ENCODE data around the gene DGCR8.

Gene DGCR8

GRCh38 chr22:20108757-20109230 lies 28.8 kb downstream of the DGCR8 start:
- TF ChIP-seq POLR2A (IDR thresholded peaks at IDR 0.05; ENCODE audit: low read depth, low read length): no peak
- FAIRE-seq (no peak), DNase-seq (ENCODE audit: insufficient read length, low spot score) (no peak)

GRCh38 chr22:20109411-20110358 lies 29.6 kb downstream of the DGCR8 start:
- FAIRE-seq (no peak), DNase-seq (ENCODE audit: insufficient read length, low spot score) (no peak)
- TF ChIP-seq POLR2A (IDR thresholded peaks at IDR 0.05; ENCODE audit: low read depth, low read length): no peak

GRCh38 chr22:20110359-20110985 lies 30.4 kb downstream of the DGCR8 start:
- no peak for DNase-seq (ENCODE audit: insufficient read length, low spot score)
- FAIRE-seq: no peak
- no peak for TF ChIP-seq POLR2A (IDR thresholded peaks at IDR 0.05; ENCODE audit: low read depth, low read length)

GRCh38 chr22:20111045-20111688 lies 31.1 kb downstream of the DGCR8 start:
- no peak for TF ChIP-seq POLR2A (IDR thresholded peaks at IDR 0.05; ENCODE audit: low read depth, low read length)
- no peak for FAIRE-seq
- DNase-seq (ENCODE audit: insufficient read length, low spot score): no peak

- no peak for DNase-seq (ENCODE audit: insufficient read length, low spot score)
- no peak for TF ChIP-seq POLR2A (IDR thresholded peaks at IDR 0.05; ENCODE audit: low read depth, low read length)
- FAIRE-seq: no peak
Observed at GRCh38 chr22:20111689-20112622, 31.9 kb downstream of the DGCR8 start.

GRCh38 chr22:20112623-20113511 lies 32.8 kb downstream of the DGCR8 start:
- FAIRE-seq (no peak), DNase-seq (ENCODE audit: insufficient read length, low spot score) (no peak)
- no peak for TF ChIP-seq POLR2A (IDR thresholded peaks at IDR 0.05; ENCODE audit: low read depth, low read length)

GRCh38 chr22:20113551-20114310 lies 33.7 kb downstream of the DGCR8 start:
- FAIRE-seq: no peak
- no peak for DNase-seq (ENCODE audit: insufficient read length, low spot score)
- no peak for TF ChIP-seq POLR2A (IDR thresholded peaks at IDR 0.05; ENCODE audit: low read depth, low read length)

- DNase-seq (ENCODE audit: insufficient read length, low spot score): no peak
- no peak for TF ChIP-seq POLR2A (IDR thresholded peaks at IDR 0.05; ENCODE audit: low read depth, low read length)
- FAIRE-seq: no peak
Observed at GRCh38 chr22:20114506-20115475, 34.8 kb downstream of the DGCR8 start.

- DNase-seq (ENCODE audit: insufficient read length, low spot score) (no peak), FAIRE-seq (no peak)
- no peak for TF ChIP-seq POLR2A (IDR thresholded peaks at IDR 0.05; ENCODE audit: low read depth, low read length)
Observed at GRCh38 chr22:20115691-20116375, 35.8 kb downstream of the DGCR8 start, which contains the start of gene RANBP1. TSS of gene RANBP1 (plus strand) at chr22:20116104. CDS start at chr22:20116185, 81 bp downstream.

- DNase-seq (ENCODE audit: insufficient read length, low spot score): no peak
- TF ChIP-seq POLR2A (IDR thresholded peaks at IDR 0.05; ENCODE audit: low read depth, low read length): no peak
- no peak for FAIRE-seq
Observed at GRCh38 chr22:20116376-20116950, 36.4 kb downstream of the DGCR8 start.

All from H54 (cell line).